Activated CD8-positive, alpha-beta T cell treated with anti-CD3 and anti-CD28 coated beads, Interleukin-2, amount 10 ng/mL, durations not matched to agents 7 days and 5 days (primary cell): ENCODE measurements around the gene MAN2A2. TPM values are rescaled to one million over a fixed set of nuclear protein-coding genes. Genes with fewer than 3 reads are reported as not detected.
"Not testable (repeated sequence)": the region's sequence is repeated elsewhere in the genome, so short reads cannot be mapped to it uniquely, and the experiment has no call there.

ENCODE experiments used
- ATAC-seq: fragments of 150-1000 bp; cut with Tn5 transposase; one replicate; pipeline ENCODE4 v1.10.0; 2021; ENCODE audit warnings: moderate library complexity
- CTCF ChIA-PET: fragments of 350-600 bp; sonication (Branson Sonifier 250); formaldehyde crosslinking; loops from one replicate; lab custom pipeline; 2021; ENCODE audit warnings: antibody characterized with exemption; lab: Charles Lee
- POLR2A ChIA-PET: fragments of 350-600 bp; sonication (Branson Sonifier 250); formaldehyde crosslinking; loops from one replicate; lab custom pipeline; 2021; ENCODE audit warnings: antibody characterized with exemption; lab: Charles Lee
- DNase-seq: peaks from one replicate; pipeline ENCODE4 v3.0.0-alpha.2; 2020
- H3K27ac Mint-ChIP-seq: one replicate; pipeline ENCODE4 v1.8.0; 2021; ENCODE audit warnings: mild to moderate bottlenecking, mixed read lengths
- H3K27me3 Mint-ChIP-seq: one replicate; pipeline ENCODE4 v1.8.0; 2021; ENCODE audit warnings: low read depth, mixed read lengths
- H3K36me3 Mint-ChIP-seq: one replicate; pipeline ENCODE4 v1.8.0; 2021; ENCODE audit warnings: low read depth, mixed read lengths
- H3K4me1 Mint-ChIP-seq: one replicate; pipeline ENCODE4 v1.8.0; 2021; ENCODE audit warnings: low read depth, mixed read lengths
- H3K4me3 Mint-ChIP-seq: one replicate; pipeline ENCODE4 v1.8.0; 2021; ENCODE audit warnings: mild to moderate bottlenecking, mixed read lengths
- H3K9me3 Mint-ChIP-seq: one replicate; pipeline ENCODE4 v1.8.0; 2022; ENCODE audit warnings: mixed read lengths; ENCODE audit not compliant: insufficient read depth
- total RNA-seq, 2 experiments: library from RNA; stranded (reverse); gene quantifications; one replicate each; pipeline ENCODE4 v1.2.3, GENCODE V29; 2021

MAN2A2 gene
- total RNA-seq, 2 experiments from 2014 or later: 82.7 to 97.7 TPM

DNA sequence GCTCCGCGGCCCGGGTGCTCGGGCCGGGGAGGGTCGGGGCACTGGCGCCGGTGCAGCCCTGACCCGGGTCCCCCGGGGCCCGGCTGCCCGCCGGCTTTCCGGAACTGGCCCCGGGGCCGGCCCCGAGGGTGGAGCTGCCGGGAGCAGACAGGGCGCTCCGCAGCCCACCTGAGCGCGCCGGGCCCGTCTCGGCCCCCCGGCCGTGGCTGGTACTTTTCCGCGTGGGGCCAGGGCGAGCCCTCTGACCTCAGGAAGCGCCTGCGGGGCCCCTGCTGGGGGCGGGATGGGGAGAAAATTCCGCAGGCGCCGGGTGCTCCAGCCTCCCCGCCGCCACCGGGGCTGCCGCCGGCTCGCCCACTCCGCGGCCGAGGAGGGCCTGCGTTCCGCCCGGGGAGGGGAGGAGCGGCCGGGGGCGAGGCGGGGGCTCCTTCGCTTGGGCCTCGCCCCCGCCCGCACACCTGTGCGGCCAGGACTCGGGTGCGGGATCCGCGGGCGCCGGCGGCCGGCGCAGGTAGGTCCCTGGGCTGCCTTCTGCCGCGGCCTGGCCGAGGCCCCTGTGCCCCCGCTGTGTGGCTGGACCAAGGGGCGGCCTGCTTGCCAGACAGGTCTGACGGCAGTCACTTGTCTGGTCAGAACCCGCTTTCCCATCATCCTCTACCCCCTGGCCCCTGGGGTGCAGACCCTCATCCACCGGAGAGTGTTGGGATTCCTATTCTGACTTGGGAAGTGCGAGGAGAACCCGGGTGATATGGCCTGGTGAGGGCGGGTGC is 31.2 kb upstream of the MAN2A2 start:
- H3K4me3 Mint-ChIP-seq: peak overlapping the region; percentile 86
- H3K27ac Mint-ChIP-seq: peak overlapping the region; percentile 86
- CTCF ChIA-PET: interaction anchor here (0.5 to 1.9 kb wide), 3 partner anchors 58 to 157 kb away, joined by 3 to 5 read pairs (median 5); no protein-coding TSS in a partner anchor
- no peak for DNase-seq
- H3K36me3 Mint-ChIP-seq: peaks cover 31% of the 10 kb centered on the region
- no peaks in the 10 kb centered on the region for H3K9me3 Mint-ChIP-seq
- ATAC-seq: peak; percentile 47
- no peaks in the 10 kb centered on the region for H3K27me3 Mint-ChIP-seq
- POLR2A ChIA-PET: interaction anchor here (0.8 to 3.7 kb wide), 17 partner anchors 12 to 222 kb away, joined by 3 to 17 read pairs (median 5); partner anchors contain the start of genes BLM, HDDC3, MAN2A2 and UNC45A
- peaks cover 66% of the 10 kb centered on the region for H3K4me1 Mint-ChIP-seq

DNA sequence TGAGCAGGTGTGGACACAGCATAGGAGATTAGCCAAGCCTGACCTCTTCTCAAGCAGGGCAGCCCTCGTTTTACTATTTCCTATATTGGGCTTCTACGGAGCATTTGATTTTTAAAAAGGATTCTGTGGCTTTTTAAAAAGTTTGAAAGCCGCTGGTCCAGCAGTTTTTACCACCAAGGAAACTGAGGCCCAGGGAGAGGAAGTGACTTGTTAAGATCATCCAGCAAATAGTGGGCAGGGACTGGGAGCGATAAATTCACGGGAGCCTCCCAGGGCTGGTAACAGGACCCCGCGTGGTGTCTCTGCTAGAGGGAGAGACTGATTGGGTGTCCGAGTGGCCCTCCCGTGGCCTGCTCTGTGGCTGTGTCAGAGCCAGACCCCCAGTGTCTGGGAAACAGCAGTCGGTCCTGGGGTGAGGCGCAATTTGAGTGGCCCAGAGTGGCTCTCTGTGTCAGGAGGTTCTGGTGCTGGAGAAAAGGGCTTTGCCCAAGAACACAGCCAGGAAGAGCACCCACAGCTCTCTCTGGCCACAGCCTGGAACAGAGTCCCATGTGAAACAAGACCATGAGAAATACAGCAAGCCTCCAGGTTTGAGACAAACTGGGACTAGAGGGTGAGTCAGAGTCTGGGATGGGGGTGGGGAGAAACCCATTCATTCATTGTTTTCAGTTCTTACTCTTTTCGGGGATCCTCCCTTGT is 30.5 kb upstream of the MAN2A2 start:
- ATAC-seq (peak; percentile 5), DNase-seq (no peak)
- POLR2A ChIA-PET: interaction anchor here (0.6 to 1.9 kb wide), 5 partner anchors 13 to 299 kb away, joined by 3 to 7 read pairs (median 3); partner anchors contain the start of genes FES and MAN2A2
- H3K27ac Mint-ChIP-seq: peak overlapping the region; percentile 86
- H3K9me3 Mint-ChIP-seq: no peaks in the 10 kb centered on the region
- peaks cover 39% of the 10 kb centered on the region for H3K36me3 Mint-ChIP-seq
- H3K4me1 Mint-ChIP-seq: peaks cover 74% of the 10 kb centered on the region
- peak overlapping the region; percentile 86 for H3K4me3 Mint-ChIP-seq
- CTCF ChIA-PET: interaction anchor here (0.7 to 2.4 kb wide), 2 partner anchors 13 to 57 kb away, joined by 3 to 18 read pairs; no protein-coding TSS in a partner anchor
- H3K27me3 Mint-ChIP-seq: no peaks in the 10 kb centered on the region

DNA sequence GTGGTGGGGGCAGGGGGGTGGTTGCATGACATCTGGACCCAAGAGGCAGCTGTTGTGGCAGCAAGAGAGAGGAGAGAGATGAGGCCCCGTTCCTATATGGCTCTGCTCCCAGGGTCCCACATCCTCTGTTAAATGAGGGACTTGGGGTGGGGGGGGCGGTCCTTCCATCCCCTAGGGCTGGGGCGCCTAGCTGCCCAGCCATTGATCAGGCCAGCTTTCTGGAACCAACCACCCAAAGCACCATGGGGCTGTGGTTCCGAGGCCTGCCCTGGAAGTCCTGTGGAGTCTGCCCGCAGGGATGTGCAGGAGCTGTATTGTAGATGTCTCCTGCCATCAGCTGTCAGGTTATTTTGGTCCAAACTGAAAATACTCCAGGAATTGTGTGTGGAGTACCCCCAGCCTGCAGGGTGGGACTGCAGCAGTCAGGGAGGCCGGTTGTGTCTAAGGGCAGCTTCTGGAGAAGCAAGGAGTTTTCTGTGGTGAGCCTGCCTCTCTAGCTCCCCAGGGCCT is 29.6 kb upstream of the MAN2A2 start:
- CTCF ChIA-PET: interaction anchor here (0.7 to 2.4 kb wide), 5 partner anchors 12 to 62 kb away, joined by 3 to 18 read pairs (median 3); partner anchors contain the start of genes MAN2A2 and UNC45A
- Mint-ChIP-seq H3K4me3 (peak overlapping the region; percentile 86), H3K27me3 (no peaks in the 10 kb centered on the region), H3K36me3 (peaks cover 48% of the 10 kb centered on the region), H3K9me3 (no peaks in the 10 kb centered on the region), H3K27ac (peak overlapping the region; percentile 86), H3K4me1 (peaks cover 70% of the 10 kb centered on the region)
- POLR2A ChIA-PET: interaction anchor here (0.7 to 1.5 kb wide), 9 partner anchors 10 to 299 kb away, joined by 3 to 10 read pairs (median 3); partner anchors contain the start of genes BLM and FES
- no peak for ATAC-seq
- no peak for DNase-seq

DNA sequence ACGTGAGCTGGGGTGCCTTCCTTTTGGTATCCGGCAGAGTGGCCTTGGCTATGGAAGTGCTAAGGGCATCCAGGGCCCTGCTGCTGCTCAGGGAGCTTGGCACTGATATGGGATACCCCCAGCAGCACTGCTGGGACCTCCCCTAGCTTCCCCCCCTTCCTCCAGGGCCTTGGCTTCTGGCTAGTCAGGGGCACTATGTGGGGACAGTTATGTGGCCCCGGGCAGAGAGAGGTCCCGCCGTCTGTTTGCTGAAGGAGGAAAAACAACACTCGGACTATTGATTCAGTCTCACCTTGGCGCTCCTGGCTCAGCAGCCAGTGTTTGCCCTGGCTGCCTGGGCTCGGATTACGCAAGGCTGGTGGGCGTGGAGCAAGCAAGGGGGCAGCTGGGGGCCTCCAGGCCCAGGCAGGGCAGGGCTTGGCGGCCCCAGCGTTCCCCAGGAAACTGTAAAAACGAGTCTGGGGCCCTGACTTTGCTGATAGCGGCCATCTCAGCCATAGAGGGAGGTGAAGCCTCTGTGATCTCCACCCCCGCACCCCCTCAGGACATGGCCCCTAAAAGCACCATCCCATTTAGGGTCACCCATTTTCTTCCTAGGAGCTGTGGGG is 29.0 kb upstream of the MAN2A2 start:
- ATAC-seq: no peak
- POLR2A ChIA-PET: interaction anchor here (0.7 to 1.5 kb wide), 8 partner anchors 10 to 300 kb away, joined by 3 to 10 read pairs (median 3); partner anchors contain the start of genes BLM and FES
- H3K4me1 Mint-ChIP-seq: peaks cover 66% of the 10 kb centered on the region

DNA sequence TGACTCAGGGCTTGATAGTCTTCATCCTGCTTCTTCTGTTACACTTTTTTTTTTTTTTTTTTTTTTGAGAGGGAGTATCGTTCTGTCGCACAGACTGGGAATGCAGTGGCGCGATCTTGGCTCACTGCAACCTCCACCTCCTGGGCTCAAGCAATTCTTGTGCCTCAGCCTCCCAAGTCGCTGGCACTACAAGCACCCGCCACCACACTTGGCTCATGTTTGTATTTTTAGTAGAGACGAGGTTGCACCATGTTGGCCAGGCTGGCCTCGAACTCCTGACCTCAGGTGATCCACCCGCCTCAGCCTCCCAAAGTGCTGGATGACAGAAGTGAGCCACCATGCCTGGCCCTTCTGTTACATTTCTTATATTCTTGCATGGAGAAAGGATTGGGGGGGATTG is 28.1 kb upstream of the MAN2A2 start:
- not testable (repeated sequence) for H3K27me3 Mint-ChIP-seq, H3K4me3 Mint-ChIP-seq, DNase-seq, ATAC-seq, H3K9me3 Mint-ChIP-seq, H3K27ac Mint-ChIP-seq
- Mint-ChIP-seq H3K36me3 (peaks cover 62% of the 10 kb centered on the region), H3K4me1 (peaks cover 60% of the 10 kb centered on the region)
- POLR2A ChIA-PET: interaction anchor here (1.2 to 1.5 kb wide), 2 partner anchors 11 to 60 kb away, joined by 3 read pairs; no protein-coding TSS in a partner anchor
- CTCF ChIA-PET: interaction anchor here (1.1 kb wide), 1 partner anchor 513 kb away, joined by 3 read pairs; no protein-coding TSS in a partner anchor

More for the DNA sequence above, 29.0 kb upstream of the MAN2A2 start:
- DNase-seq: no peak
- H3K9me3 Mint-ChIP-seq: no peaks in the 10 kb centered on the region
- H3K36me3 Mint-ChIP-seq: peaks cover 53% of the 10 kb centered on the region
- peak overlapping the region; percentile 86 for H3K4me3 Mint-ChIP-seq
- peak overlapping the region; percentile 86 for H3K27ac Mint-ChIP-seq
- CTCF ChIA-PET: interaction anchor here (0.8 to 2.4 kb wide), 5 partner anchors 12 to 512 kb away, joined by 3 to 18 read pairs (median 3); partner anchors contain the start of genes MAN2A2 and UNC45A
- no peaks in the 10 kb centered on the region for H3K27me3 Mint-ChIP-seq

DNA sequence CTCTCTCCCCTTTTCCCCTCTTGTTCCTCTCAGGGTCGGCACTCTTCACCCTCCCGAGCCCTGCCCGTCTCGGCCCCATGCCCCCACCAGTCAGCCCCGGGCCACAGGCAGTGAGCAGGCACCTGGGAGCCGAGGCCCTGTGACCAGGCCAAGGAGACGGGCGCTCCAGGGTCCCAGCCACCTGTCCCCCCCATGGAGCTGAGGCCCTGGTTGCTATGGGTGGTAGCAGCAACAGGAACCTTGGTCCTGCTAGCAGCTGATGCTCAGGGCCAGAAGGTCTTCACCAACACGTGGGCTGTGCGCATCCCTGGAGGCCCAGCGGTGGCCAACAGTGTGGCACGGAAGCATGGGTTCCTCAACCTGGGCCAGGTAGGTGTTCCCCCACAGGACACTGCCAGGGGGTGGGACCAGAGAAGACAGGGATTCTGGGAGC is 27.5 kb upstream of the MAN2A2 start:
- Mint-ChIP-seq H3K4me1 (peaks cover 54% of the 10 kb centered on the region), H3K4me3 (no peak overlapping the region), H3K9me3 (no peaks in the 10 kb centered on the region), H3K27ac (no peak overlapping the region), H3K36me3 (peaks cover 66% of the 10 kb centered on the region), H3K27me3 (no peaks in the 10 kb centered on the region)
- CTCF ChIA-PET: no interaction called here
- no peak for DNase-seq
- POLR2A ChIA-PET: interaction anchor here (1.0 kb wide), 1 partner anchor 38 kb away, joined by 4 read pairs; no protein-coding TSS in a partner anchor
- no peak for ATAC-seq

DNA sequence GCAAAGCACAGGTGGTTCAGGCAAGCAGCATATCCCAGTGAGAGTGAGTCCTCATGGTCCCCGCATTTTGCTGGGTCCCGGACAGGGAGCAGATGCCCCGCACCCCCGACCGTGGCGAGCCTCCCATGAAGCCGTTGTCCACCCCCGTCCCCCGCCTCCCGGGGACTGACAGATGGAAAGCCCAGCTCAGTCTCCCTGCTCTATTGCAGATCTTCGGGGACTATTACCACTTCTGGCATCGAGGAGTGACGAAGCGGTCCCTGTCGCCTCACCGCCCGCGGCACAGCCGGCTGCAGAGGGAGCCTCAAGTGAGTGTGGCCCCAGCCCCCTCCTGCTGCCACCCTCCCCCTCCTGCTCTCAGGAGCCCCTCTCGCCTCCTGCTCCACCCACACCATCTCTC is 27.1 kb upstream of the MAN2A2 start:
- Mint-ChIP-seq H3K9me3 (no peaks in the 10 kb centered on the region), H3K27me3 (no peaks in the 10 kb centered on the region), H3K27ac (peak overlapping the region; percentile 75), H3K4me1 (peaks cover 51% of the 10 kb centered on the region), H3K4me3 (no peak overlapping the region), H3K36me3 (peaks cover 64% of the 10 kb centered on the region)
- no peak for DNase-seq
- no peak for ATAC-seq
- POLR2A ChIA-PET: interaction anchor here (1.0 kb wide), 1 partner anchor 38 kb away, joined by 4 read pairs; no protein-coding TSS in a partner anchor
- CTCF ChIA-PET: no interaction called here

DNA sequence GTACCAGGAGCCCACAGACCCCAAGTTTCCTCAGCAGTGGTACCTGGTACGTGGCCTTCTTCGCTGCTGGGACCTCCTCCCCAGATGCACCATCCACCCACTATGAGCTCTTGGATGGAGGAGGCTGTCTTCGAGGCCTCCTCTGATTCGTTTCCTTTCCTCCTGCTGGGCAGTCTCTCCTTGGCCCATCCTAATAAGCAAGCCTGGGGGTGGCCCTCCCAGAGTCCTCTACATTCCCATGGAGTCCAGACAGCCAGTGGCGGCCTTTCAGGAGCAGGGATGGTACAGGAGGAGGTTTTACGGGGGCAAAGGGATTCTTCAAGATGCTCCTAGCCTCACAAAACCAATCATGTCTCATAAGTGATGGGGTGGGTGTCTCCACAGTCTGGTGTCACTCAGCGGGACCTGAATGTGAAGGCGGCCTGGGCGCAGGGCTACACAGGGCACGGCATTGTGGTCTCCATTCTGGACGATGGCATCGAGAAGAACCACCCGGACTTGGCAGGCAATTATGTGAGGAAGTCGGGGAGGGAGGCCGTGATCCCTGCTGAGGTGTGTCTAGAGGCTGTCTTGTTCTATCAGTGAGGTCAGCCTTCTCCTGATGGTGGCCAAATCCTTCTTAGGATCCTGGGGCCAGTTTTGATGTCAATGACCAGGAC is 26.5 kb upstream of the MAN2A2 start:
- no peak for DNase-seq
- Mint-ChIP-seq H3K27ac (peak overlapping the region; percentile 75), H3K36me3 (peaks cover 67% of the 10 kb centered on the region), H3K4me3 (no peak overlapping the region), H3K4me1 (peaks cover 51% of the 10 kb centered on the region), H3K9me3 (no peaks in the 10 kb centered on the region), H3K27me3 (no peaks in the 10 kb centered on the region)
- ATAC-seq: no peak
- POLR2A ChIA-PET: interaction anchor here (0.6 to 1.0 kb wide), 2 partner anchors 39 to 257 kb away, joined by 3 to 4 read pairs; no protein-coding TSS in a partner anchor
- CTCF ChIA-PET: no interaction called here

DNA sequence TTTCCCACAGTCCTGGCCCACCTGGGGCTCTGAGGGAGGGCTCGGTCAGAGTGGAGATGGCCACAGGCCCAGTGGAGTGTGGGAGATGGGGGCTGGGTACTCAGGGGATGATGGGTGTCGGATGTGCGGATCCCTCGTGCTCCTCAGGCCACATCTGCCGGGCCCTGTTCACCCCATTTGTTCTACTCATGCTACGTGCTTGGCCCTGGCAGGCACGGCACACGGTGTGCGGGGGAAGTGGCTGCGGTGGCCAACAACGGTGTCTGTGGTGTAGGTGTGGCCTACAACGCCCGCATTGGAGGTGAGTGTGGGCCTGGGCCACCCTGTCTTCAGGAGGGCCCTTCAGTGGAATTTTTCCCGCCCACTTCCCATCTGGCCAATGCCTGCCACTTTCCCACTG is 25.8 kb upstream of the MAN2A2 start:
- Mint-ChIP-seq H3K4me3 (no peak overlapping the region), H3K9me3 (no peaks in the 10 kb centered on the region), H3K36me3 (peaks cover 66% of the 10 kb centered on the region), H3K27ac (peak overlapping the region; percentile 75), H3K27me3 (no peaks in the 10 kb centered on the region), H3K4me1 (peaks cover 50% of the 10 kb centered on the region)
- ATAC-seq (no peak), DNase-seq (no peak)
- POLR2A ChIA-PET: no interaction called here
- CTCF ChIA-PET: no interaction called here

DNA sequence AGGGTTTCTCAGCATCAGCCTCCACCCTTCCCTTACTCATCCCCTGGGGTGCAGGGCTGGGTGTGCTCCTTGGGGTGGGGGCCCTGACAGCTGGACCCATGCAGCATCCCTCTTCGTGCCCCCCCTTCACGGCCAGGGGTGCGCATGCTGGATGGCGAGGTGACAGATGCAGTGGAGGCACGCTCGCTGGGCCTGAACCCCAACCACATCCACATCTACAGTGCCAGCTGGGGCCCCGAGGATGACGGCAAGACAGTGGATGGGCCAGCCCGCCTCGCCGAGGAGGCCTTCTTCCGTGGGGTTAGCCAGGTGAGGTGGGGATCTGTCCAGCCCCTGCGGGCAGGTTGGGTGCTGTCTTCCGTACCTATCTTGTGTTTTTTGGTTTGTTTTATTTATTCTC is 25.1 kb upstream of the MAN2A2 start:
- H3K9me3 Mint-ChIP-seq: no peaks in the 10 kb centered on the region
- ChIA-PET POLR2A (no interaction called here), CTCF (no interaction called here)
- H3K4me3 Mint-ChIP-seq: no peak overlapping the region
- H3K27ac Mint-ChIP-seq: peak overlapping the region; percentile 8
- H3K36me3 Mint-ChIP-seq: peaks cover 61% of the 10 kb centered on the region
- H3K4me1 Mint-ChIP-seq: peaks cover 45% of the 10 kb centered on the region
- H3K27me3 Mint-ChIP-seq: no peaks in the 10 kb centered on the region
- no peak for DNase-seq
- ATAC-seq: no peak
